Peyer's patch (tissue), 4 donors: ENCODE results near the gene UST. TPM values are rescaled to one million over a fixed set of nuclear protein-coding genes. Genes with fewer than 3 reads are reported as not detected.

ENCODE experiments used
- DNase-seq, 3 donors: peaks; one replicate each; pipeline ENCODE4 v3.0.0-alpha.2; 2017 to 2019
- H3K27ac ChIP-seq, 4 donors: fragments of 200-600 bp; sonication (generic); one replicate each; pipeline ENCODE4 v1.5.1; 2016 to 2019
- H3K27me3 ChIP-seq, 2 donors: fragments of 200-600 bp; sonication (generic); one replicate each; pipeline ENCODE4 v1.5.1; 2019
- H3K36me3 ChIP-seq, 3 donors: fragments of 200-600 bp; sonication (generic); one replicate each; pipeline ENCODE4 v1.5.1; 2016 to 2019
- H3K4me1 ChIP-seq, 4 donors: fragments of 200-600 bp; sonication (generic); one replicate each; pipeline ENCODE4 v1.5.1; 2016 to 2019
- H3K4me3 ChIP-seq, 4 donors: fragments of 200-600 bp; sonication (generic); 1 replicate in 3 of 4; 2 replicates in 1 of 4; pipeline ENCODE4 v1.5.1; 2016 to 2019; ENCODE audit warnings: mild to moderate bottlenecking in 1 of 4
- H3K9me3 ChIP-seq, 4 donors: fragments of 200-600 bp; sonication (generic); one replicate each; pipeline ENCODE4 v1.5.1; 2016 to 2019; ENCODE audit warnings: mild to moderate bottlenecking in 1 of 4
- CTCF ChIP-seq, 6 experiments: fragments of 450-650 bp in 4 of 6; fragments of 200-600 bp in 2 of 6; sonication (generic) in 1 of 6; IDR thresholded peaks; one replicate each; pipeline ENCODE4 v1.5.1; 2017 to 2019; ENCODE audit warnings: antibody characterized with exemption in 6 of 6, mild to moderate bottlenecking in 3 of 6, moderate library complexity in 1 of 6
- POLR2A ChIP-seq, 2 donors: fragments of 450-650 bp; IDR thresholded peaks; one replicate each; pipeline ENCODE4 v1.5.1; 2017; ENCODE audit warnings: antibody characterized with exemption in 2 of 2, mild to moderate bottlenecking in 2 of 2, moderate library complexity in 2 of 2
- total RNA-seq, 4 donors: library from RNA; depleted of rRNA; stranded (reverse); fragments of >200 nt; gene quantifications; one replicate each; pipeline ENCODE4 v1.1.0, GENCODE V29; 2016

UST gene
- total RNA-seq, 4 donors from 2014 or later, result 3.0 to 37.1 (median 4.6) TPM

GRCh38 chr6:148770408-148771211 is 23.8 kb downstream of the UST start:
- Histone ChIP-seq H3K4me3 (no peak overlapping the region), H3K36me3 (no peaks in the 10 kb centered on the region), H3K27me3 (no peaks in the 10 kb centered on the region), H3K4me1 (peaks cover 0 to 5% (median 0%) of the 10 kb centered on the region in 4 donors), H3K27ac (peak overlapping the region in 1 of 4 donors; percentile 28), H3K9me3 (no peaks in the 10 kb centered on the region)
- TF ChIP-seq POLR2A (IDR thresholded peaks at IDR 0.05), result no peak
- no peak for TF ChIP-seq CTCF (IDR thresholded peaks at IDR 0.05)
- no peak for DNase-seq

GRCh38 chr6:148771212-148771601 is 24.4 kb downstream of the UST start:
- peaks cover 0 to 5% (median 0%) of the 10 kb centered on the region in 4 donors for H3K4me1 ChIP-seq
- DNase-seq, result no peak
- no peaks in the 10 kb centered on the region for H3K36me3 ChIP-seq
- H3K9me3 ChIP-seq, result no peaks in the 10 kb centered on the region
- no peak for TF ChIP-seq POLR2A (IDR thresholded peaks at IDR 0.05)
- TF ChIP-seq CTCF (IDR thresholded peaks at IDR 0.05), result no peak
- no peak overlapping the region for H3K27ac ChIP-seq
- no peaks in the 10 kb centered on the region for H3K27me3 ChIP-seq
- H3K4me3 ChIP-seq, result no peak overlapping the region

GRCh38 chr6:148771896-148772554 is 25.2 kb downstream of the UST start:
- H3K4me1 ChIP-seq, result peaks cover 0 to 5% (median 0%) of the 10 kb centered on the region in 4 donors
- no peak overlapping the region for H3K4me3 ChIP-seq
- TF ChIP-seq CTCF (IDR thresholded peaks at IDR 0.05) (no peak), POLR2A (IDR thresholded peaks at IDR 0.05) (no peak)

GRCh38 chr6:148775161-148775560 is 28.3 kb downstream of the UST start:
- H3K4me3 ChIP-seq, result no peak overlapping the region
- peaks cover 0 to 5% (median 0%) of the 10 kb centered on the region in 4 donors for H3K4me1 ChIP-seq
- H3K36me3 ChIP-seq, result no peaks in the 10 kb centered on the region
- no peaks in the 10 kb centered on the region for H3K27me3 ChIP-seq
- H3K27ac ChIP-seq, result no peak overlapping the region
- H3K9me3 ChIP-seq, result no peaks in the 10 kb centered on the region
- TF ChIP-seq POLR2A (IDR thresholded peaks at IDR 0.05) (no peak), CTCF (IDR thresholded peaks at IDR 0.05) (no peak)
- no peak for DNase-seq

More at GRCh38 chr6:148771896-148772554, 25.2 kb downstream of the UST start:
- Histone ChIP-seq H3K27ac (peak overlapping the region in 1 of 4 donors; percentile 44), H3K27me3 (no peaks in the 10 kb centered on the region), H3K36me3 (no peaks in the 10 kb centered on the region), H3K9me3 (no peaks in the 10 kb centered on the region)
- DNase-seq, result no peak

- no peaks in the 10 kb centered on the region for H3K36me3 ChIP-seq
- H3K4me1 ChIP-seq, result peaks cover 0 to 5% (median 0%) of the 10 kb centered on the region in 4 donors
- no peak for TF ChIP-seq POLR2A (IDR thresholded peaks at IDR 0.05)
- H3K27ac ChIP-seq, result peak overlapping the region in 1 of 4 donors; percentile 18
- DNase-seq, result no peak
- H3K9me3 ChIP-seq, result no peaks in the 10 kb centered on the region
- H3K4me3 ChIP-seq, result no peak overlapping the region
- no peaks in the 10 kb centered on the region for H3K27me3 ChIP-seq
These were observed 29.8 kb downstream of the UST start for GRCh38 chr6:148776321-148777308.
